Thyroid gland (tissue), 4 donors: ENCODE measurements around the gene P4HA1.

Experiments
- CTCF ChIP-seq, 6 experiments: fragments of 200-600 bp in 3 of 6; fragments of 450-650 bp in 3 of 6; sonication (generic) in 3 of 6; IDR thresholded peaks; one replicate each; pipeline ENCODE4 v1.5.1; 2016 to 2019; ENCODE audit warnings: antibody characterized with exemption in 6 of 6, mild to moderate bottlenecking in 2 of 6, inconsistent platforms in 1 of 6, moderate library complexity in 1 of 6
- POLR2A ChIP-seq, 2 donors: fragments of 450-650 bp; IDR thresholded peaks; one replicate each; pipeline ENCODE4 v1.6.1; 2017; ENCODE audit warnings: antibody characterized with exemption in 2 of 2, mild to moderate bottlenecking in 2 of 2, moderate library complexity in 1 of 2

- TF ChIP-seq POLR2A (IDR thresholded peaks at IDR 0.05): no peak
- no peak for TF ChIP-seq CTCF (IDR thresholded peaks at IDR 0.05)
These were observed 3.8 kb downstream of the P4HA1 start for GRCh38 chr10:73092830-73093229.
